Right cardiac atrium (tissue), 5 donors: Measurements from ENCODE around the gene PITX3. TPM values are rescaled to one million over a fixed set of nuclear protein-coding genes. Genes with fewer than 3 reads are reported as not detected.
"Not testable (repeated sequence)": the region's sequence is repeated elsewhere in the genome, so short reads cannot be mapped to it uniquely, and the experiment has no call there.

Source experiments
- ATAC-seq, 2 donors: fragments of 200-7000 bp; cut with Tn5 transposase; one replicate each; pipeline versions ENCODE4 v1.8.0 to v1.9.1; 2020; ENCODE audit warnings: moderate library complexity in 2 of 2, mild to moderate bottlenecking in 1 of 2
- DNase-seq, 3 donors: peaks; one replicate each; pipeline ENCODE4 v3.0.0-alpha.2; 2020
- H3K27ac ChIP-seq: one replicate; pipeline ENCODE4 v1.5.1; 2013; ENCODE audit warnings: mild to moderate bottlenecking, low read length, control low read depth, moderate library complexity
- H3K27me3 ChIP-seq: one replicate; pipeline ENCODE4 v1.6.1; 2013; ENCODE audit not compliant: control insufficient read depth, insufficient read depth
- H3K4me1 ChIP-seq: one replicate; pipeline ENCODE4 v1.6.1; 2013; ENCODE audit warnings: low read length; ENCODE audit not compliant: control insufficient read depth, insufficient read depth
- H3K4me3 ChIP-seq: one replicate; pipeline ENCODE4 v1.5.1; 2013; ENCODE audit warnings: low read length, control low read depth
- H3K9me3 ChIP-seq: one replicate; pipeline ENCODE4 v1.6.1; 2013; ENCODE audit warnings: low read length; ENCODE audit not compliant: control insufficient read depth
- WGBS: extraction: QIAGEN DNeasy Blood & Tissue Kit; methylation state at CpG from one replicate; pipeline ENCODE4 v1.1.7; 2013; 5-methylcytosine and 5-hydroxymethylcytosine counted together
- intact Hi-C, 4 donors: fragments of 100-400 bp; cut with DNase I; formaldehyde crosslinking; loops; one replicate each; pipeline versions ENCODE4 v1.11.0 to v1.14.0; 2022 to 2023
- polyA plus RNA-seq: library from polyadenylated mRNA; stranded (reverse); fragments of 200-250 nt; gene quantifications from one replicate; pipeline ENCODE4 v1.2.3, GENCODE V29; 2013
- total RNA-seq, 4 donors: library from RNA; stranded (reverse); fragmentation: NEBNext Ultra II Directional; extraction: Animal tissue kit (Norgen Biotek cat#: 25700); gene quantifications; one replicate each; pipeline ENCODE4 v1.2.1, GENCODE V29; 2021
- donor health status: healthy with polysubstance abuse.
- donor health status: DM: no; HTN: yes; CAD: no.
- donor health status: DM: no; HTN: no; CAD: no.
- donor health status: DM: no; HTN: yes; CAD: no; lungs with severe emphysema.
- donor health status: DM: yes; HTN: yes; CAD: no.

PITX3 gene
- total and polyA plus RNA-seq, 5 donors = 0.25 to 0.82 (median 0.32) TPM

DNA sequence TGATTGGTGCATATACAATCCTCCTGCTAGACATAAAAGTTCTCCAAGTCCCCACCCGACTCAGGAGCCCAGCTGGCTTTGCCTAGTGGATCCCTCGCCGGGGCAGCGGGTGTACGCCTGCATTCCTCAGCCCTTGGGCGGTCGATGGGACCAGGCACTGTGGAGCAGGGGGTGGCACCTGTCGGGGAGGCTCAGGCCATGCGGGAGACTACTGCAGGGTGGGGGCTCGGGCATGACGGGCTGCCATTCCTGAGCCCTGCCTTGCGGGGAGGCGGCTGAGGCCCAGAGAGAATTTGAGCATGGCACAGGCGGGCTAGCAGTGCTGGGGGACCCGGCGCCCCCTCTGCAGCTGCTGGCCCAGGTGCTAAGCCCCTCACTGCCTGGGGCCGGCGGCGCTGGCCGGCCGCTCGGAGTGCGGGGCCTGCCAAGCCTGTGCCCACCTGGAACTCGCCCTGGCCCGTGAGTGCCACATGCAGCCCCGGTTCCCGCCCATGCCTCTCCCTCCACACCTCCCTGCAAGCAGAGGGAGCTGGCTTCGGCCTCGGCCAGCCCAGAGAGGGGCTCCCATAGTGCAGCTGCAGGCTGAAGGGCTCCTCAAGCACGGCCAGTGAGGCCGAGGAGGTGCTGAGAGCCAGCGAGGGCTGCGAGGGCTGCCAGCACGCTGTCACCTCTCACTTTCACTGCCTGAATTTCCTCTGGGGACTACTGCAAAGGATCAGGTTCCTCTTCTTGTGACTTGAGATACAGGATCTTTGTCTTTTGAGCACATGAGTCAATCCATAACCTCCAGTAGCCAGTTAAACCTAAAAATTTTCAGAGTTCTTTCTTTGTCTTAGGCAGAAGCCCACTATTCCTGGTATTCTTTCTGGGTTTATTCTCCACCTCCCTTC is 40.3 kb downstream of the PITX3 start:
- Histone ChIP-seq H3K27ac (no peak overlapping the region), H3K4me1 (no peaks in the 10 kb centered on the region), H3K27me3 (no peaks in the 10 kb centered on the region), H3K9me3 (peaks cover 2% of the 10 kb centered on the region), H3K4me3 (no peak overlapping the region)
- intact Hi-C loops = no loop called here
- no peak for DNase-seq
- WGBS = 89% methylated on average over 34 of the region's 34 CpGs
- ATAC-seq = peak in 1 of 2 donors; percentile 29

DNA sequence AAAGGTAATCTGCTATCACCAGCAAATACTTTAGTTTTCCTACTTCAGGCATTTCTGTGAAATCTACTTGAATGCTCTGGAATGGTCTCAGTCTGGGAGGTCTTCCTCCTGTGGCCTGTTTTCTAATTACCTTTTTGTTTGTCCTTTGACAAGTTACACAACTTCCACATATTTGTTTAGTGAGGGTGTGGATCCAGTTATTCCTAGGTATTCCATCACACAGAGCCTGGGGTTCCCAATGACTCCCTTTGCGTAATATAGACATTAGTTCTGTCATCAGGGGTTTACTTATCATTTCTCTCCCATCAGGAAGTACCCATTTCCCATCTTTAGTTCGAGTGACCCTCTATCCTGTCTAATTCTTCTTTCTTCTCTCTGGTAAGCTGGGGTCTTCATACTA is 43.3 kb downstream of the PITX3 start:
- WGBS = 65% methylated on average over 2 of the region's 2 CpGs
- H3K9me3 ChIP-seq = no peaks in the 10 kb centered on the region
- no peaks in the 10 kb centered on the region for H3K27me3 ChIP-seq
- H3K27ac ChIP-seq = no peak overlapping the region
- intact Hi-C loops = no loop called here
- no peaks in the 10 kb centered on the region for H3K4me1 ChIP-seq
- no peak overlapping the region for H3K4me3 ChIP-seq
- no peak for DNase-seq
- no peak for ATAC-seq

DNA sequence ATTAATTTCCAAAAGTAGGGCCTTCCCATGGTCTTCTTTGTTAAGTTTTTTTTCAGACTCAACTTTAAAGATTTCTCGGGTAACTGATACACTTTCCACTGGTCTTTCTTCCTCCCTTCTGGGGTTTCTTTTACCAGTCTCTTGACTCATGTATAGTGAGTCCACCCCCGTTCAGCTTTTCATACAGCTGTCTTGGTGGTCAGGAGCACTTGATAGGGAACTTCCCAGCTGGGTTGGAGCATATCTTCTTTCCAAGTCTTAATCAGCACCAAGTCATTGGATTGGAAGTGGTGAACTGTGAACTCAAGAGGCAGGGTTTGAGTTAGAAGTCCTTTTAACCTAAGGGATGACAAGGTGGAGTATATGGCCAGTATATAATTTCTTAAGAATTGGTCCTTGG is 44.4 kb downstream of the PITX3 start:
- intact Hi-C loops = no loop called here
- 64% methylated on average over 2 of the region's 2 CpGs for WGBS
- ATAC-seq = no peak

DNA sequence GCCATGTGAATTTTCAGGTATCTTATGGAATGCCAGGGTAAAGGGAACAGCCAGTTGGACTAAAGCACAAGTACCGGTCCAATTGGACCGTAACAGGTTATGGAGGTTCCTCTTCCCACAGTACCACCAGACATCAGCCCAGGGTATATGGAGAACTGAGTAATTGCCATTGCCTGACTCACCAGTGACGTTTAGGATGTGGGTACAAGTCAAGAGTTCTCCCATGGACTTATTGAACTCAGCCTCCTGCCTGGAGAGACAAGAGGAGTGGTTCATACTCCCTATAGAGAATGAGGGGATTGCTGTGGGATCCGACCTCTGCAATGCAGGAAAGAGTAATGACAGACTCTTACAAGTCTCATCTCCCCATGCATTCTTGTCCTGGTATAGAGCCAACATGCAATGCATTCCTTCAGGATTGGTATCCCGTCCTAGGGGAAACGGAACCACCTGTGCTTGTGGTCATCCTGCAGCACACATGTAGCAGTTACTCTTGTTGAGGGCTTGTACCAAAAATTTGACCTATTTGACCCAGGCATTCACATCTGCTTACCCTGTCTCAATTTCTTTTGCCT is 45.9 kb downstream of the PITX3 start:
- 76% methylated on average over 6 of the region's 6 CpGs for WGBS
- no peak for DNase-seq
- no peaks in the 10 kb centered on the region for H3K4me1 ChIP-seq
- no peaks in the 10 kb centered on the region for H3K27me3 ChIP-seq
- H3K4me3 ChIP-seq = no peak overlapping the region
- no peak for ATAC-seq
- intact Hi-C loops = no loop called here
- no peak overlapping the region for H3K27ac ChIP-seq
- no peaks in the 10 kb centered on the region for H3K9me3 ChIP-seq

More for the DNA sequence above, 44.4 kb downstream of the PITX3 start:
- no peak overlapping the region for H3K4me3 ChIP-seq
- no peak overlapping the region for H3K27ac ChIP-seq
- no peaks in the 10 kb centered on the region for H3K27me3 ChIP-seq
- no peaks in the 10 kb centered on the region for H3K4me1 ChIP-seq
- no peaks in the 10 kb centered on the region for H3K9me3 ChIP-seq
- DNase-seq = no peak

DNA sequence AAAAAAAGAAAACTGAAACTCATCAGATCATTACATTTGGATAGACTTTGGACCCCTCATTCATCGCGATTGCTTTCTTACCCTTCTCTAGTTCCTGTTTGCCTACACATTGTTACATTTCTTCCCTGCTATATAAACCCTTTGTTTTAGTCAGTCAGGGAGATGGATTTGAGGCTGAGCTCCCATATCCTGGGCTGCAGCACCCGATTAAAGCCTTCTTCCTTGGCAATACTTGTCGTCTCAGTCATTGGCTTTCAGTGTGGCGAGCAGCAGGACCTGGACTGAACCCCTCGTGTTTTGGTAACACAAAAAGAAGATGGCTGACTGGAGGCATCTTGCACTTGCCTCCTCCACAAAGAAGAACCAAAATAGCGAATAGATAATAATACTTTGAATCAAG is 49.4 kb downstream of the PITX3 start:
- Histone ChIP-seq H3K4me3 (no peak overlapping the region), H3K27me3 (no peaks in the 10 kb centered on the region), H3K9me3 (no peaks in the 10 kb centered on the region), H3K27ac (no peak overlapping the region), H3K4me1 (no peaks in the 10 kb centered on the region)
- ATAC-seq (no peak), DNase-seq (no peak)
- intact Hi-C loops = no loop called here
- 82% methylated on average over 7 of the region's 7 CpGs for WGBS

DNA sequence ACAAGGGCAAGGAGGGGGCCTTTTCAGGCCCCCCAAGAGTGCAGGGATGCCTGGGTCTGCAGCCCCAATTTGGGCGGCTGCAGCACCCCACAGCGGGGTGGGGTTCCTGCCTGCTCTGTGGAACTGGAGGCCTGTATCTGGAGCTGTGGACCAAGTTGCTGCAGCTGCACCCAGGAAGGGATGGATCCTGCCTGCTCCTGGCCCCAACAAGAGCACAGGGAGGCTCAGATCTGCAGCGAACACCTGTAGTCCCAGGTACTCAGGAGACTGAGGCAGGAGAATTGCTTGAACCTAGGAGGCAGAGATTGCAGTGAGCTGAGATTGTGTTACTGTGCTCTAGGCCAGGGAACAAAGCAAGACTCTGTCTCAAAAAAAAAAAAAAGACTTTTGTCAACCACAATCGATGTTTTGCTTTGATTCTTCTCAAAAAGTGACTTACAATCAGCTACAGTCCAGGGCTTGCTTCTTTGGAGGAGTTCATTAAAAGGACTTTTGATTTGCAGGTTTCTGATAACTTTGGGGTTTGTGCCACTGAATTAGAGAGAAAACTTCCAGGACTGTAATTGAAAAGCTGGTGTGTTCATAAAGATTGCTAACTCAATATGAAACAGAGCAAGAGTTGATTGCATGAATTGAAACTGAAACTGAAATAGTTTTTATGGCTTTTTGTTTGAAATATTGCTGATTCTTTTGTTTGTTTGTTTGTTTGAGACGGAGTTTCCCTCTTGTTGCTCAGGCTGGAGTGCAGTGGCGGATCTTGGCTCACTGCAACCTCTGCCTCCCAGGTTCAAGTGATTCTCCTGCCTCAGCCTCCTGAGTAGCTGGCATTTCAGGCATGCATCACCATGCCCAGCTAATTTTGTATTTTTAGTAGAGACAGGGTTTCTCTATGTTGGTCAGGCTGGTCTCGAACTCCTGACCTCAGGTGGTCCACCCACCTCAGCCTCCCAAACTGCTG is 52.1 kb downstream of the PITX3 start:
- H3K4me3 ChIP-seq, H3K27ac ChIP-seq, H3K27me3 ChIP-seq, H3K9me3 ChIP-seq, intact Hi-C loops, DNase-seq, H3K4me1 ChIP-seq, ATAC-seq: not testable (repeated sequence)
- WGBS = 77% methylated on average over 7 of the region's 7 CpGs

DNA sequence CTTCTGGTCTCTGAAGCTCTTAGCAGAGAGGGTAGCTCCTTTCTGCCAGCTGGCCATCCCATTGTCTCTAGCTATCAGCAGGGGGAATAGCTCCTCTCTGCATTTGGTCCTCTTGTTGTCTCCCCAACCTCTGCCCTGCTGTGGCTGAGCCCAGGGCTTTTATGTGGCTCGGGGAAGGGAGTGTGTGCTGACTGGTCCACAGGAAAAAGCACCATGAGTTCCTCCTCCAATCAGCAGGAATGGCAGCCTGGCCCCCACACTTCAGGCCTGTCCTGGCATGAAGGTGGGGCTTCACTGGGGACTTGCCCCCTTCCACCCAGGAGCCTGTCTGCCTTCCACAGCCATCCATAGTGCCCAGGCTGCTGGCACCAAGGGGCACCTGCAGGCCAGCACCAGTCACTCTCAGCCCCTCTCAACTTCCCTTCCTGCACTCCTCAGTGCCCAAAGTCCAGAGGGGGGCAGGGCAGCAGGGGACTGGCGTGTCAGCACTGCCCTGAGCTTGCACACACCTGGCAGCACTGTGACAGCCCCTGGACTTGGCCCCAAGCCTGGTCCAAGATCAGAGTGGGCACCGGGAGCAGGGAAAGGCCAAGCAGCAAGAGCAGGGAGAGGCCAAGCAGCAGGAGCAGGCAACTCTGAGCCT is 52.9 kb downstream of the PITX3 start:
- Histone ChIP-seq H3K4me1 (no peaks in the 10 kb centered on the region), H3K27ac (no peak overlapping the region), H3K4me3 (no peak overlapping the region), H3K27me3 (no peaks in the 10 kb centered on the region), H3K9me3 (no peaks in the 10 kb centered on the region)
- DNase-seq = no peak
- intact Hi-C loops = no loop called here
- 65% methylated on average over 3 of the region's 3 CpGs for WGBS
- peak in 1 of 2 donors; percentile 22 for ATAC-seq

DNA sequence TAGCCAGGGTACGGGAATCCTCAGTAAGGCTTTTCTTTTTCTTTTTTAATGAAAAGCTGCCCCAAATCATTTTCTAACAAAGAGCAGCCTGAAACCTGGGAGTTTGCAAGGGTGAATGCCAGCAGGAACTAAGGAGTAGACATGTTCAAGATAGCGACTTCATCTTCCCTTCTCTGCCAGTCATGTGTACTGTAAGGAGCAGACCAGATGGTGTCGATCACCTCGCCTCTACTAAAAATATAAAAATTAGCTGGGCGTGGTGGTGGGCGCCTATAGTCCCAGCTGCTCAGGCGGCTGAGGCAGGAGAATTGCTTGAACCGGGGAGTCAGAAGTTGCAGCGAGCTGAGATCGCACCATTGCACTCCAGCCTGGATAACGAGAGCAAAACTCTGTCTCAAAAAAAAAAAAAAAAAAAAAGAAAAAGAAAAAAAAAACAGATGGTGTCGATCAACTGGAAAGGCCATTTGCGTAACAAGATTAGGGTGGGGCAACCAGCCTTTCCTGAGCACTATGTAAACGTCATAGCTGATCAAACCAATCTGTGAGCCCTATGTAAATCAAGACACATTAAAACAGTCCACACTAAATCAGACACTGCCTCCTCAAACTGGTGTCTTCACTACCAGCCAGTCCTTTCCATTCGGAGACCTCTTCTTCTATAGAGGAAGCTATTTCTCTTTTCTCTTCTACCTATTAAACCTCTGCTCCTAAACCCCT is 55.3 kb downstream of the PITX3 start:
- intact Hi-C loops = no loop called here
- Histone ChIP-seq H3K27me3 (no peaks in the 10 kb centered on the region), H3K4me1 (no peaks in the 10 kb centered on the region), H3K27ac (no peak overlapping the region), H3K4me3 (no peak overlapping the region), H3K9me3 (no peaks in the 10 kb centered on the region)
- WGBS = 74% methylated on average over 15 of the region's 15 CpGs
- no peak for DNase-seq
- ATAC-seq = peak in 1 of 2 donors; percentile 40

DNA sequence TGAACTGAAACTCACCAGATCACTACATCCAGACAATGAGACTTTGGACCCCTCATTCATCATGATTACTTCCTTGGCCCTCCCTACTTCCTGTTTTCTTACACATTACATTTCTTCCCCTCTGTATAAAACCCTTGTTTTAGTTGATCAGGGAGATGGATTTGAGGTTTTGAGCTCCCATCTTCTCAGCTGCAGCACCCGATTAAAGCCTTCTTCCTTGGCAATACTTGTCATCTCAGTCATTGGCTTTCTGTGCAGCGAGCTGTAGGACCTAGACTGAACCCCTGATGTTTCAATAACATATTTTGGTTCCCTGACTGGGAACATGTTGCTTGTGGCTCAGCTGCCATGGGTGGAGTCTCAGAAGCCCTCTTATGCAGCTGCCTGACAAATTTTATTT is 56.0 kb downstream of the PITX3 start:
- Histone ChIP-seq H3K9me3 (no peaks in the 10 kb centered on the region), H3K4me3 (no peak overlapping the region), H3K27ac (no peak overlapping the region), H3K4me1 (no peaks in the 10 kb centered on the region), H3K27me3 (no peaks in the 10 kb centered on the region)
- DNase-seq (no peak), ATAC-seq (no peak)
- WGBS = 69% methylated on average over 2 of the region's 2 CpGs
- intact Hi-C loops = no loop called here

DNA sequence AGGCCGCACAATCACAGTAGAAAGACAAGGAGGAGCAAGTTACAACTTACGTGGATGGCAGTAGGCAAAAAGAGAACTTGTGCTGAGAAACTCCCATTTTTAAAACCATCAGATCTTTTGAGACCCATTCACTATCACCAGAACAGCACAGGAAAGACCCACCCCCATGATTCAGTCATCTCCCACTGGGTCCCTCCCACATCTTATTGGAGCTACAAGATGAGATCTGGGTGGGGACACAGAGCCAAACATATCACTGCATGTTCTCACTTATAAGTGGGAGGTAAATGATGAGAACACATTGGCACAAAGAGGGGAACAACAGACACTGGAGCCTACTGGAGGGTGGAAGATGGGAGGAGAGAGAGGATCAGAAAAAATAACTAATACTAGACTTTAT is 56.7 kb downstream of the PITX3 start:
- intact Hi-C loops = no loop called here
- H3K27ac ChIP-seq = no peak overlapping the region
- 63% methylated on average over 2 of the region's 2 CpGs for WGBS
- no peaks in the 10 kb centered on the region for H3K9me3 ChIP-seq
- ATAC-seq (no peak), DNase-seq (no peak)
- no peaks in the 10 kb centered on the region for H3K4me1 ChIP-seq
- H3K27me3 ChIP-seq = no peaks in the 10 kb centered on the region
- H3K4me3 ChIP-seq = no peak overlapping the region
